Keratinocyte (primary cell): ENCODE data around the gene DDX20.

ENCODE experiments used
- EZH2 ChIP-seq: IDR thresholded peaks from one replicate; pipeline ENCODE4 v1.6.1; 2012; ENCODE audit warnings: inconsistent platforms, mild to moderate bottlenecking, low read length, moderate library complexity
- TF ChIP-seq, protein P1 (sequence below), 3 experiments: IDR thresholded peaks in 1 of 3; conservative IDR thresholded peaks in 1 of 3; optimal IDR thresholded peaks in 1 of 3; 2 replicates in 2 of 3; 3 replicates in 1 of 3; pipeline versions ENCODE3 to v1.5.1; 2011; ENCODE audit warnings: low read length in 3 of 3, mild to moderate bottlenecking in 3 of 3, moderate library complexity in 2 of 3, control low read depth in 1 of 3, inconsistent platforms in 1 of 3; ENCODE audit not compliant: insufficient read depth in 2 of 3; ENCODE audit errors: extremely low read depth in 1 of 3

GRCh38 chr1:111725192-111725591 lies 30.5 kb upstream of the DDX20 start:
- TF ChIP-seq EZH2: no peak
- TF ChIP-seq, protein P1, sequence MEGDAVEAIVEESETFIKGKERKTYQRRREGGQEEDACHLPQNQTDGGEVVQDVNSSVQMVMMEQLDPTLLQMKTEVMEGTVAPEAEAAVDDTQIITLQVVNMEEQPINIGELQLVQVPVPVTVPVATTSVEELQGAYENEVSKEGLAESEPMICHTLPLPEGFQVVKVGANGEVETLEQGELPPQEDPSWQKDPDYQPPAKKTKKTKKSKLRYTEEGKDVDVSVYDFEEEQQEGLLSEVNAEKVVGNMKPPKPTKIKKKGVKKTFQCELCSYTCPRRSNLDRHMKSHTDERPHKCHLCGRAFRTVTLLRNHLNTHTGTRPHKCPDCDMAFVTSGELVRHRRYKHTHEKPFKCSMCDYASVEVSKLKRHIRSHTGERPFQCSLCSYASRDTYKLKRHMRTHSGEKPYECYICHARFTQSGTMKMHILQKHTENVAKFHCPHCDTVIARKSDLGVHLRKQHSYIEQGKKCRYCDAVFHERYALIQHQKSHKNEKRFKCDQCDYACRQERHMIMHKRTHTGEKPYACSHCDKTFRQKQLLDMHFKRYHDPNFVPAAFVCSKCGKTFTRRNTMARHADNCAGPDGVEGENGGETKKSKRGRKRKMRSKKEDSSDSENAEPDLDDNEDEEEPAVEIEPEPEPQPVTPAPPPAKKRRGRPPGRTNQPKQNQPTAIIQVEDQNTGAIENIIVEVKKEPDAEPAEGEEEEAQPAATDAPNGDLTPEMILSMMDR (optimal IDR thresholded peaks at IDR 0.05 in 1 of 3, IDR thresholded peaks at IDR 0.05 in 1 of 3, conservative IDR thresholded peaks at IDR 0.05 in 1 of 3; ENCODE audit: extremely low read depth in 1 of 3, insufficient read depth in 2 of 3, low read length in 3 of 3): no peak
